Stimulated activated CD8-positive, alpha-beta memory T cell treated with anti-CD3 and anti-CD28 coated beads, Interleukin-12 subunit alpha, Interleukin-12 subunit beta, amount 100 ng/mL, for 1 hour (primary cell): ENCODE results near the gene LRIT1.

Source experiments
- DNase-seq: peaks from one replicate; pipeline ENCODE4 v3.0.0-alpha.2; 2020; ENCODE audit warnings: low read depth

The LRIT1 gene

DNA sequence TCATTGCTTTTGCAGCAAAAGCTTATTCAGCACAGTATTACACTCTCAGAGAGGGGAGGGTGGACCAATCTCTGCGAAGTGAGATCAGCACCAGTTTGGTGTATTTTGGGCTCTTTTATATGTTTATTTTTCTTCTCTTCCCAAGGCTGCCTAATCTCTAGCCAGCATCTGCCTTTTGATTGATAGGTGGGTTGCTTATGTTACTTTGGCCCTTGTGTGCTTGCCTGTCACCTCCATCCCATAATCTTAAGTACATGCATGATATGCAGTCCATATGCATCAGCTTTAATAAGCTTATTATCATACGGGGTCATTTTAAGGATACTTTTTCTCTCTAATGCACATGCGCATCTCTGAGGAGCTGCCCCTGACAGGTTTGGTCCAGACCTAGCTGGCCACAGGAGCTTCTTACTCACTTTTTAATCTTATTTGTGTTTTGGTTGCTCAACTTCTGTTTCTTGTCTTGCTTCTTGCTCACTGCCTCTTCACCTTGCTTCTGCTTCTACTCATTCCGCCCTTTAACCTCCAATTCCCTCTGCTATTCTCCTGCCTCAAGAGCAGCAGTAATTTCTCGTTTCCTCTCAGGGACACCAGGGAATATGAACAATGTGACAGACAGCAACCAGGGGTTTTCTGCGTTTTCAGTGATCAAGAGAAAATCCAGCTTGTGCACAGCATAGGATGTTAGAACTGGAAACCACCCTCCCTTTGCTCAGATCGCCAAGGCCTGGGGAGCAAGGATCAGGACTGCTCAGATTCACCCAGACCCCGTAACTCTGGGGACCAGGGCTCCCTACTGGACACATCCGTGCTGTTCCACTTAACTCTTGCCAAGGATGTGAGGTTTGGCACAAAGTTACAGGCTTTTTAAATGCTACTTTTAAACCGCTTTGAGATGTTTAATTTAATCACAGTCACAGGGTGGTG lies 13.5 kb upstream of the LRIT1 start:
- DNase-seq: no peak

- DNase-seq: no peak
Observed at GRCh38 chr10:84248794-84249193, 7.4 kb upstream of the LRIT1 start.

DNA sequence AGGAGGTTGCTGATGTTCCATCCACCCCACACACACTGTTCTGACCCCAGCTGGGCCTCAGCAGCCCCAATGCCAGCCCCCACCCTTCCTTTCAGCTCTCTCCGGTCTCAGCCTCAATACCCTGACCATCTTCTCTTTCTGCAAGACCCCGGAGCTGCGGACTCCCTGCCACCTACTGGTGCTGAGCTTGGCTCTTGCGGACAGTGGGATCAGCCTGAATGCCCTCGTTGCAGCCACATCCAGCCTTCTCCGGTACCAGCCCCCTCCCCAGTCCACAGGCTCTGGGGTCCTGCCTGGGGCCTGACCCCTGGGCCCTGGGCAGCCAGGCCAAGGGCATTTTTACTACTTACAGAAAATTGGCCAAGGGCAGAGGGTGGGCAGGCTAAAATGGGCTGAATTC lies 6.2 kb upstream of the LRIT1 start:
- no peak for DNase-seq

DNA sequence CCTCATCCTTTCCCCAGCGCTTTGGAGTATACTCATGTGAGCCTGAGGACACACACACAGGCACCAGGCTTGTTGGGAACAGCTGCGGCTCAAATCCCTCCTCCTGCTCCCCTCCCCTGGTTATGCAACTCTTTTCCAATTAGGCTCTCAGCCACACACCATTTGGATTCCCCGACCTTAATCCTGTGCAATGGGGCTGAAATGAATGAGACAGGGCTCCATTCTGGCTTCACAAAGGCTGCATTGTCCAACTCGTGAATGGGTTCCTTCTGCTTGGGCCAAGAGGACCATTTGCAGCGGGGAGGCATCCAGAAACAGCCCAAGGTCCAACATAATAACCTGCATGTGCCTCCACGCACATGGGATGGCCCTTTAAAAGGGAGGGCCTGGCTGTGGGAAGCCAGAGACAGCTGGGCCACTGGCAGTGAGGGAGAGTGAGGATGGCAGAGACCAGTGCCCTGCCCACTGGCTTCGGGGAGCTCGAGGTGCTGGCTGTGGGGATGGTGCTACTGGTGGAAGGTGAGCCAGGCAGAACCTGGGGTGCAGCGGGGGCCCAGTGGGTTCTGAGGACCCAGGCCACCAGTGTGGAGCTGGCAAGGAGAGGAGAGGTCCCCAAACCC lies 3.4 kb upstream of the LRIT1 start, which contains the start of gene RGR:
Gene RGR (plus strand): TSS at position 403 of the 620 bp plus-strand sequence. CDS start 38 bp downstream, at position 441.
- DNase-seq: no peak

GRCh38 chr10:84243759-84244158 lies 2.4 kb upstream of the LRIT1 start:
- DNase-seq: no peak

GRCh38 chr10:84238909-84239308 lies 2.4 kb downstream of the LRIT1 start:
- no peak for DNase-seq

DNA sequence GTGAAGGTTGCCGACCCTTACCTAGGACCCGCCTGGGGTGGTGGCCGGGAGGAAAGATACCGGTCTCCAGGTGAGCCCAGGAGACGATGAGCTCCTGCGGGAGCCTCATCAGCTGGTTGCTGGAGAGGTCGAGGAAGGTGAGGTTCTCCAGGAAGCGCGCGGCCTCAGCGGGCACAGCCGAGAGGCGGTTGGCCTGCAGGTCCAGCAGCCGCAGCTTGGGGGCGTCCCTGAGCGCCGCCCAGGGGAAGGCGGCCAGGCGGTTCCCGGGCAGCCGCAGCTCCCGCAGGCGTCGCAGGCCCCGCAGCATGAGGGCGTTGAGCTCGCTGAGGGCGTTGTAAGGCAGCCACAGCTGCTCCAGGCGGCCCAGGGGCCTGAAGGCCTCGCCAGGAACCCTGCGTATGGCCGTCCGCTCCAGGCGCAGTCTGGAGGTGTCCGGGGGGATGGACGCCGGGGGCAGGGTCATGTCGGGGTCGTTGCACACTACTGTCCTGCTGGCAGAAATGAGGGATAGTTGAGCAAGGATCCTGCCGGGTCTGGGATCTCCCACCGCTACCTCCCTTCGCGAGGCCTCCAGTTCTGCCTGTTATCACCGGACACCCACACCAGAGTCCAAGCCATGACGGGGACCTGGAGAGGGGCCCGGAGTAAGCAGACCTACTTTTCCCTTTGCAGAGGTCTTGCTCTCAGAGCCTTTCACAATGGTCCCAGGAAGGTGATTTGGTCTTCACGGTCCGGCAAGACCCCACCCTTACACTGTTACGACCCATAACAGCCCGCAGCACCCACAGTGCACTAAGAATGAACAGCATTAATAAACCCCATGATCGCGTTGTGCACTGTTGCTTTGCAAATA lies 3.9 kb downstream of the LRIT1 start:
- no peak for DNase-seq

- no peak for DNase-seq
Observed at GRCh38 chr10:84236807-84237198, 4.5 kb downstream of the LRIT1 start.

DNA sequence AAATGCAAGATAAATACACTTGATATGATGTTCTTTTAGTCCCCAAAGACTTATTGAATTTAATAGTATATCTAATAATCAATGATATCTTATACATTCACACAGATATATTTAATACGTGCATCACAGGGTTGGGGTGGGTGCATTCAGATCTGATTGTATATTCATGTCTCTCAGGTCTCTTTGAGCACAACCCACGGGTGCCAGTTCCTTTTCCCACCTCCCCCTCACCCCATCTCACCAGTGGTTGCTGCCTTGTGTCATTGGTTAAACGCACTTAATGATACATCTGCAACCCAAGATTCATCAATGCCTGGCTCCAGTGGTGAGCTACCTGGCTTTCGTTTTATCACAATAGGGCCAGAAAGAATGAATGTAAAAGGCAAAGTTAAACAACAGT lies 6.2 kb downstream of the LRIT1 start:
- DNase-seq: no peak

- DNase-seq: no peak
Observed at GRCh38 chr10:84234479-84234878, 6.9 kb downstream of the LRIT1 start.

GRCh38 chr10:84233940-84234339 lies 7.4 kb downstream of the LRIT1 start:
- DNase-seq: no peak

DNA sequence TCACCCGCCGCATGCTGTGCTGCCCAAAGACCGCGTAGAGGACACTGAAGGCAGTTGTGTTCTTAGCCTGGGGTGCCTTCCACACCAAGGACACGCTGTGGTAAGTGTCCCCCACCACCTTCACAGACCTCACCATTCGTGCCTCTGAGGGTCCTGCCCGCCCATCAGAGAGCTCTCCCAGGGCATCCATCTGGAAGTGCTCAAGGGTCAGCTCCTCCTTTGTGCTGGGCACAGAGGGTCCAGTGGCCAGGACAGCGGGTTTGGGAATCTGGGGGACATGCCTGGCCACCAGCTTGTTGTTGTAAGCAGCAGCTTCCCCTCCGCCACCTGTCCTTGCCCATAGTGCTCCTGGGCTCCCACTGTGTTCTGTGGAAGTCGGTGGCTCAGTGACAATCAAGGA lies 9.0 kb downstream of the LRIT1 start:
- no peak for DNase-seq

DNA sequence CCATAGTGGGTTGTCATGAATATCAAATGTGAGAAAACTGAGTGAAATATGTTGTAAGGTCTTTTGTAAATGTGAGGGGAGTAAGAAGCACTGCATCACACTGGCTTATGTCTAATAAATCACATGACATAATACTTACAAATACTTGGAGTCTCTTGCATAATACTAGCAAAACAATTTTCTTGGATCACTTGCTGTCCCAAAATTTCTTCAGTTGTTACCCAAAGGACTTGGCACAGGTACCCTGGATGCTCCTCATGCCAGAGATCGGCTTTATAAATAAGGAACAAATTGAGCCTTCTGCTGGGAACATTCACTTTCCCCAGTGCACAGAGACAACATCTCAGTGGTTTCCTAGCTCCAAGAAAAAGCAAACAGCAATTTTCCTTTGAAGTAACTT lies 11.0 kb downstream of the LRIT1 start:
- no peak for DNase-seq

GRCh38 chr10:84227810-84228209 lies 13.5 kb downstream of the LRIT1 start:
- DNase-seq: no peak

GRCh38 chr10:84226616-84227015 lies 14.7 kb downstream of the LRIT1 start:
- DNase-seq: no peak

- DNase-seq: no peak
Observed at GRCh38 chr10:84225427-84226173, 15.7 kb downstream of the LRIT1 start, which contains the start of gene LRIT2. Gene LRIT2 (minus strand): TSS chr10:84225544. CDS start chr10:84225520, 24 bp downstream.

- no peak for DNase-seq
Observed at GRCh38 chr10:84224411-84225028, 16.8 kb downstream of the LRIT1 start.

DNA sequence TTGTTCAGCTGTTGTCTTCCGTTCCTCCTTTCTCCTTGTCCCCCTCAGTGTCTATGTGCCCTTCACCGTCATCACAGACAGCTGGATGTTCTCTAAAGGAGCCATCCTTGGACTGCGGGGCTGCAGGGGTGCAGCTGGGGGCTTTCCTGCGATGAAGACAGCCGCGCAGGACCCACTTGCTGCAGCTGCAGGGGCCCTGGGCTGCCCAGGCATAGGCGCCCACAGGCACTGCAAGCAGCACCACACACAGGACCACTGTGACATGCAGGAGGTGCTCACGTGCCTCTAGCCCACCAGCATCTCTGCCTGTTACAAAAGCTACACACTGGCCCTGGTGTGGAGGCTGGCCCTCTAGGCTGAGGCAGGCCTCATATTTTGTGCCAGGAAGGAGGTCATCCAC lies 19.4 kb downstream of the LRIT1 start:
- DNase-seq: no peak

DNA sequence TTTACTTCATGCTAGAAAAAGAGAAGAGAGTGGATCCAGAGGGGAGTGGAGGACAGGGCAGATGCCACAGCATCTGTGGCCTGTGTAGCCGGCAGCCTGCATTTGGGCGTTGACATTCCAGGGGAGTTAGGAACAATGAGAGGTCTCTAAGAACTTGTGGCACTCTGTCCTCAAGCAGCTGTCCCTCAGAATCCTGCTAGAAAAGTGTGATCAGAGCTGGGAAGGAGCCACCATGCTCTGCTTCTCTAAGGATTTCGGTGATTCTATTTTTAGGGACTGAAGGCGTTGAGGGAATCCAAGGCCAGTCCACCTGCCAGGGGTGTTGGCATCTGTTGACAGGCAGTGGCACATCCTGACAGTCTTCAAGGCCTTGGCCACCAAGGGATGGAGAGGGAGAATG lies 23.6 kb downstream of the LRIT1 start:
- no peak for DNase-seq

GRCh38 chr10:84216834-84217233 lies 24.5 kb downstream of the LRIT1 start:
- no peak for DNase-seq

- DNase-seq: no peak
Observed at GRCh38 chr10:84214612-84215235, 26.6 kb downstream of the LRIT1 start.
